SH-SY5Y (cell line): ENCODE measurements around the gene DDX20.

Experiments
- GATA2 ChIP-seq: IDR thresholded peaks from 2 replicates; pipeline ENCODE4 v1.6.1; 2011; ENCODE audit warnings: mild to moderate bottlenecking, low read depth, low read length
- GATA3 ChIP-seq: IDR thresholded peaks from 2 replicates; pipeline ENCODE4 v1.6.1; 2011; ENCODE audit warnings: low read depth, mild to moderate bottlenecking, low read length, moderate library complexity

DNA sequence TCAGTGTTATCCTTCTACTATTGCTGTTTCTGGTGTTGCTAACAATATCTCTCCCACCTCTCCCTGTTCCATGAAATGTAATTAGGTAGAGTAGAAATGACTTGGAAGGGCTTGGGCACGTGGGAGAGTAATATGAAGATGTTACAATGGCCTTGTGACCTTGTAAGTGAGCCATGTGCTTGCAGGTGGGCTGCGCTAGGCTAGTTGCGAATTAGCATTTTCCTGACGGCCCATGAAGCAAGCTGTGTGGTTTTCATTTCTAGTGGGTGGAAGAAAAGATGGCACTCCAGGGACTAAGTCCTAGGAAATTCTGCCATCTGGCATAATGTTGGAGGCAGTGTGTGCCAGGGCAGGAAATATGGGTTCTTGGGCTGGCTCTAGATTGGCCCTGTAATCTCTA lies 7.8 kb upstream of the DDX20 start:
- TF ChIP-seq GATA2 (no peak), GATA3 (no peak)
